Naive thymus-derived CD4-positive, alpha-beta T cell (primary cell): Measurements from ENCODE around the gene EXOC6. TPM values are rescaled to one million over a fixed set of nuclear protein-coding genes. Genes with fewer than 3 reads are reported as not detected.

ENCODE experiments used
- ATAC-seq: fragments of 150-1000 bp; cut with Tn5 transposase; 2 replicates; pipeline ENCODE4 v1.10.0; 2021; ENCODE audit warnings: mild to moderate bottlenecking, moderate library complexity
- CTCF ChIA-PET: fragments of 350-600 bp; sonication (Branson Sonifier 250); formaldehyde crosslinking; loops from one replicate; lab custom pipeline; 2021; ENCODE audit warnings: antibody characterized with exemption; lab: Charles Lee
- POLR2A ChIA-PET: fragments of 350-600 bp; sonication (Branson Sonifier 250); formaldehyde crosslinking; loops from one replicate; lab custom pipeline; 2021; ENCODE audit warnings: antibody characterized with exemption, inconsistent platforms; lab: Charles Lee
- DNase-seq, 9 donors: peaks; one replicate each; pipeline versions ENCODE4 v3.0.0 to v3.0.0-alpha.2; 2020 to 2022; ENCODE audit warnings: mixed read lengths in 1 of 9
- H3K27ac ChIP-seq: one replicate; pipeline ENCODE4 v1.7.0; 2013; ENCODE audit warnings: mild to moderate bottlenecking, low read depth, low read length, moderate library complexity
- H3K27me3 ChIP-seq, 2 donors: one replicate each; pipeline ENCODE4 v1.7.0; 2013; ENCODE audit warnings: low read length in 2 of 2, mild to moderate bottlenecking in 2 of 2, moderate library complexity in 2 of 2; ENCODE audit not compliant: control insufficient read depth in 2 of 2, insufficient read depth in 2 of 2
- H3K36me3 ChIP-seq, 3 experiments: 1 replicate in 2 of 3; 2 replicates in 1 of 3; pipeline ENCODE4 v1.7.0; 2013; ENCODE audit warnings: low read length in 3 of 3, mild to moderate bottlenecking in 3 of 3, moderate library complexity in 1 of 3; ENCODE audit not compliant: insufficient read depth in 3 of 3, control insufficient read depth in 2 of 3
- H3K4me1 ChIP-seq, 2 donors: one replicate each; pipeline ENCODE4 v1.7.0; 2013; ENCODE audit warnings: low read length in 2 of 2, mild to moderate bottlenecking in 2 of 2, moderate library complexity in 1 of 2; ENCODE audit not compliant: control insufficient read depth in 2 of 2, insufficient read depth in 2 of 2
- H3K4me3 ChIP-seq: 2 replicates; pipeline ENCODE4 v1.7.0; 2013; ENCODE audit warnings: mild to moderate bottlenecking, low read length
- H3K9me3 ChIP-seq, 3 experiments: 1 replicate in 2 of 3; 2 replicates in 1 of 3; pipeline ENCODE4 v1.7.0; 2013; ENCODE audit warnings: low read length in 3 of 3; ENCODE audit not compliant: control insufficient read depth in 2 of 3
- H3K27ac Mint-ChIP-seq, 9 donors: one replicate each; pipeline ENCODE4 v1.8.0; 2020 to 2022; ENCODE audit warnings: mixed read lengths in 9 of 9, mild to moderate bottlenecking in 8 of 9, moderate library complexity in 5 of 9, inconsistent platforms in 2 of 9
- H3K27me3 Mint-ChIP-seq, 5 donors: one replicate each; pipeline ENCODE4 v1.8.0; 2021 to 2022; ENCODE audit warnings: mixed read lengths in 5 of 5, mild to moderate bottlenecking in 1 of 5
- H3K36me3 Mint-ChIP-seq, 5 donors: one replicate each; pipeline ENCODE4 v1.8.0; 2020 to 2022; ENCODE audit warnings: mixed read lengths in 5 of 5, mild to moderate bottlenecking in 3 of 5, inconsistent platforms in 1 of 5
- H3K4me1 Mint-ChIP-seq, 7 donors: one replicate each; pipeline ENCODE4 v1.8.0; 2020 to 2022; ENCODE audit warnings: mixed read lengths in 7 of 7, mild to moderate bottlenecking in 3 of 7, inconsistent platforms in 1 of 7
- H3K4me3 Mint-ChIP-seq, 10 donors: one replicate each; pipeline ENCODE4 v1.8.0; 2020 to 2022; ENCODE audit warnings: mild to moderate bottlenecking in 10 of 10, mixed read lengths in 10 of 10, moderate library complexity in 6 of 10, inconsistent platforms in 2 of 10
- H3K9me3 Mint-ChIP-seq, 11 donors: one replicate each; pipeline ENCODE4 v1.8.0; 2020 to 2022; ENCODE audit warnings: mixed read lengths in 11 of 11, mild to moderate bottlenecking in 4 of 11, inconsistent platforms in 1 of 11, moderate library complexity in 1 of 11
- intact Hi-C, 2 donors: fragments of 100-400 bp; cut with micrococcal nuclease; formaldehyde crosslinking; loops; one replicate each; pipeline ENCODE4 v1.15.1; 2023
- polyA plus RNA-seq, 2 donors: library from polyadenylated mRNA; unstranded; fragments of 300-500 nt; fragmentation: Illumina TruSeq; gene quantifications; one replicate each; pipeline ENCODE4 v1.2.3, GENCODE V29; 2021
- total RNA-seq, 6 experiments: library from RNA in 5 of 6; stranded (reverse) in 5 of 6; gene quantifications; 1 replicate in 5 of 6; 2 replicates in 1 of 6; pipeline ENCODE4 v1.2.3 and lab custom pipeline; 2021 to 2026

Gene EXOC6
- total and polyA plus RNA-seq, 7 experiments from 2014 or later, result 5.8 to 12.1 (median 9.8) TPM

DNA sequence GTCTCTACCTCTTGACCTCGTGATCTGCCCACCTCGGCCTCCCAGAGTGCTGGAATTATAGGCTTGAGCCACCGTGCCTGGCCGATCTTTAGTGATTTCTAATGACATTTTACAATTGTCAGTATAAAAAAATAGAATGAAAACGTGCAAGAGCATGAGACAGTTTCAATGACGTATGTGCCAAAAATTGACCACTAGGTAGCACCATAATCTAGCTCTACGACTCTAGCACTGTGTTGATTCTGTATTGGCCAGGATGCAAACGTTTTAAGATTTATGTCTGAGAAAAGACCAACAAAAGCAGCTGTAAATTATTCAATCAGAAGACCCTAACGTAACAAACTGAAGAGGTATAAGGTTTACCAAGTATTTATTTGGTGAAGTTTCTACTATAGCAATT, 25.4 kb upstream of the EXOC6 start:
- ChIA-PET POLR2A (no interaction called here), CTCF (interaction anchor here (1.2 kb wide), 1 partner anchor 57 kb away, joined by 4 read pairs; no protein-coding TSS in a partner anchor)
- no peak overlapping the region for H3K4me3 Mint-ChIP-seq
- H3K4me1 ChIP-seq, result no peaks in the 10 kb centered on the region
- intact Hi-C loops, result no loop called here
- no peaks in the 10 kb centered on the region for H3K9me3 ChIP-seq
- H3K27me3 ChIP-seq, result no peaks in the 10 kb centered on the region
- no peaks in the 10 kb centered on the region for H3K36me3 ChIP-seq
- no peak overlapping the region for H3K27ac Mint-ChIP-seq
- no peak overlapping the region for H3K27ac ChIP-seq
- no peak for DNase-seq
- H3K4me1 Mint-ChIP-seq, result peaks cover 4 to 18% (median 12%) of the 10 kb centered on the region in 7 donors
- peaks cover 0 to 2% (median 0%) of the 10 kb centered on the region in 11 donors for H3K9me3 Mint-ChIP-seq
- H3K36me3 Mint-ChIP-seq, result no peaks in the 10 kb centered on the region
- H3K4me3 ChIP-seq, result no peak overlapping the region
- peak; percentile 40 for ATAC-seq
- no peaks in the 10 kb centered on the region for H3K27me3 Mint-ChIP-seq

DNA sequence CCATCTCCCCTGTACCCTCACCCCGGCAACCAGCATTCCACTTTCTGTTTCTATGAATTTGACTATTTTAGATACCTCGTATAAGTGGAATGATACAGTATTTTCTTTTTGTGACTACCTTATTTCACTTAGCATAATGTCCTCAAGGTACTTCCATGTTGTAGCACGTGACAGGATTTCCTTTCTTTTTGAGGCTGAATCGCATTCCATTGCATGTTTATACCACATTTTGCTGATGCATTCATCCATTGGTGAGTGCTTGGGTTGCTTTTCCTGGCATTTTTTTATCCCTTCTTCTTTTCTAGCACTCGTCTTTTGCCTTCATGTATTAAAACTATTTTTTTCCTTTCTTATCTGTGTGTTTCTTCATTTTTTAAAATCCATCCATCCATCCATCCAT, 22.3 kb upstream of the EXOC6 start:
- ChIA-PET POLR2A (no interaction called here), CTCF (no interaction called here)
- peaks cover 0 to 2% (median 0%) of the 10 kb centered on the region in 5 donors for H3K27me3 Mint-ChIP-seq
- no peaks in the 10 kb centered on the region for H3K36me3 ChIP-seq
- H3K27ac Mint-ChIP-seq, result peak overlapping the region in 1 of 9 donors; percentile 20
- ATAC-seq (no peak), DNase-seq (no peak)
- H3K4me3 Mint-ChIP-seq, result no peak overlapping the region
- H3K4me3 ChIP-seq, result no peak overlapping the region
- no peak overlapping the region for H3K27ac ChIP-seq
- H3K36me3 Mint-ChIP-seq, result peaks cover 0 to 6% (median 0%) of the 10 kb centered on the region in 5 donors
- H3K9me3 ChIP-seq, result no peaks in the 10 kb centered on the region
- H3K4me1 ChIP-seq, result peaks cover 0 to 6% of the 10 kb centered on the region in 2 donors
- peaks cover 0 to 3% (median 0%) of the 10 kb centered on the region in 11 donors for H3K9me3 Mint-ChIP-seq
- intact Hi-C loops, result no loop called here
- H3K27me3 ChIP-seq, result no peaks in the 10 kb centered on the region
- peaks cover 12 to 30% (median 22%) of the 10 kb centered on the region in 7 donors for H3K4me1 Mint-ChIP-seq

DNA sequence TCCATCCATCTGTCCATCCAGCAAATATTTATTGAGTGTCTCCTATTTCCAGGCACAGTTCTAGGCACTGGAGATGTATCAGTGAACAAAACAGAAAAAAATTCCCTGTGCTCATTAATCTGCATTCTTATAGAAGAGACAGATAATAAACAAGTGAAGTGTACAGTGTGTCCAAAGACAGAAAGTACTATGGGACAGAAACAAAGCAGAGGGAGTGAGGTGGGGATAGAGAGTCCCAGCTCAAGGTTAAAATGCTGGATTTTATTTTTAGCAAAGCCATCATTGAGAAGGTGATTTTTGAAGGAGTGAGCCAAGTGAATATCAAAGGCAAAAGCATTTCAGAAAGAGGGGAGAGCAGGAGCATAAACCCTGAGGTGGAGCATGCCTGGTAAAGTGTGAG, 21.8 kb upstream of the EXOC6 start:
- peaks cover 0 to 6% (median 0%) of the 10 kb centered on the region in 5 donors for H3K36me3 Mint-ChIP-seq
- peaks cover 14 to 31% (median 24%) of the 10 kb centered on the region in 7 donors for H3K4me1 Mint-ChIP-seq
- no peaks in the 10 kb centered on the region for H3K9me3 ChIP-seq
- intact Hi-C loops, result no loop called here
- ChIA-PET POLR2A (no interaction called here), CTCF (no interaction called here)
- H3K9me3 Mint-ChIP-seq, result peaks cover 0 to 3% (median 0%) of the 10 kb centered on the region in 11 donors
- peaks cover 0 to 6% of the 10 kb centered on the region in 2 donors for H3K4me1 ChIP-seq
- no peak for ATAC-seq
- H3K27ac ChIP-seq, result no peak overlapping the region
- no peak overlapping the region for H3K4me3 ChIP-seq
- DNase-seq, result no peak
- no peak overlapping the region for H3K4me3 Mint-ChIP-seq
- H3K27me3 Mint-ChIP-seq, result peaks cover 0 to 2% (median 0%) of the 10 kb centered on the region in 5 donors
- no peaks in the 10 kb centered on the region for H3K27me3 ChIP-seq
- H3K36me3 ChIP-seq, result no peaks in the 10 kb centered on the region
- H3K27ac Mint-ChIP-seq, result peak overlapping the region in 2 of 9 donors; percentile 20 to 60

DNA sequence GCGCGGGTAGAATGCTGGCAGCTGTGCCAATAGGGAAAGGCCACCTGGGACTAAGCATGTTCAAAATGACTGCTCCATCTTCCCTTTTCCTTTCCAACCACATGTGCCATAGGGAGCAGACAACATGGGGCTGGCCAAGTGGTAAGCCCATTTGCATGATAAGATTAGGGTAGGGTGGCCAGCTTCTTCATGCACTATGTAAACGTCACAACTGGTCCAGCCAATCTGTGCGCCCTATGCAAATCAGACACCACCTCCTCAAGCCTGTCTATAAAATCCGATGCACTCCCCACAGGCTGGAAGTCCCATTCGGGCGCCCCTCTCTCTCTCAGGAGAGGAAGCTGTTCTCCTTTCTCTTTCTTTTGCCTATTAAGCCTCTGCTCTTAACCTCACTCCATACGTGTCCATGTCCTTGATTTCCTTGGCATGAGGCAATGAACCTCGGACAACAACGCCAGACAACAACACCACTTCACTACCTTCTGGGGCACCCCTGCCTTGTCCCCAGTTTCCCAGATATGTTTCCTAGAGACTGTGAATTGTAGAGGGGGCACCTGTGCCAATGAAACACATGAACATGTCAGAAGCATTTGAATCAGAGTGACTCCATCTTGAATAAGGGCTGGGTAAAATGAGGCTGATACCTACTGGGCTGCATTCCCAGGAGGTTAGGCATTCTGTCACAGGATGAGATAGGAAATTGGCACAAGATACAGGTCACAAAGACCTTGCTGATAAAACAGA, 19.1 kb upstream of the EXOC6 start:
- H3K27ac Mint-ChIP-seq, result peak overlapping the region in 2 of 9 donors; percentile 8 to 89
- H3K9me3 Mint-ChIP-seq, result peaks cover 0 to 3% (median 0%) of the 10 kb centered on the region in 11 donors
- POLR2A ChIA-PET, result no interaction called here
- peaks cover 0 to 6% of the 10 kb centered on the region in 2 donors for H3K4me1 ChIP-seq
- H3K36me3 Mint-ChIP-seq, result peaks cover 0 to 6% (median 0%) of the 10 kb centered on the region in 5 donors
- H3K4me1 Mint-ChIP-seq, result peaks cover 10 to 26% (median 20%) of the 10 kb centered on the region in 7 donors
- no peak for ATAC-seq
- H3K9me3 ChIP-seq, result no peaks in the 10 kb centered on the region
- DNase-seq, result no peak
- H3K27ac ChIP-seq, result no peak overlapping the region
- H3K27me3 Mint-ChIP-seq, result peaks cover 0 to 2% (median 0%) of the 10 kb centered on the region in 5 donors
- CTCF ChIA-PET, result no interaction called here
- no peaks in the 10 kb centered on the region for H3K36me3 ChIP-seq
- no peaks in the 10 kb centered on the region for H3K27me3 ChIP-seq
- H3K4me3 ChIP-seq, result no peak overlapping the region
- no peak overlapping the region for H3K4me3 Mint-ChIP-seq
- intact Hi-C loops, result no loop called here

DNA sequence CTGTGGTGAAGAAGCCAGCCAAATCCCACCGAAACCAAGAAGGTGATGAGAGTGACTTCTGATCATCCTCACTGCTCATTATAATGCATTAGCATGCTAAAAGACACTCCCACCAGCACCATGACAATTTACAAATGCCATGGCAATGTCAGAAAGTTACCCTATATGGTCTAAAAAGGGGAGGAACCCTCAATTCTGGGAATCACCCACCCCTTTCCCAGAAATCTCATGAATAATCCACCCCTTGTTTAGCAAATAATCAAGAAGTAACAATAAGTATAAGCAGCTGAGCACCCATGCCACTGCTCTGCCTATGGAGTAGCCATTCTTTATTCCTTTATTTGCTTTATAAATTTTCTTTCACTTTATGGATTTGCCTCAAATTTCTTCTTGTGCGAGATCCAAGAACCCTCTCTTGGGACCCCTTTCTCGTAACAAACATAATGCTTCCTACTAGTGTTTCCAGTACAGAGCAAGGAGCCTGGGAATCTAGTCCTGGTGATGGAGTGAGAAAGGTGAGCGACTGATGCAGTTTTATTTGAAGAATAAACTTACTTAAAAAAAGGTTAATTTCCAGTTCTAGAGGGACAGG, 18.4 kb upstream of the EXOC6 start:
- intact Hi-C loops, result no loop called here
- H3K4me3 ChIP-seq, result no peak overlapping the region
- H3K9me3 ChIP-seq, result no peaks in the 10 kb centered on the region
- ChIA-PET POLR2A (no interaction called here), CTCF (no interaction called here)
- ATAC-seq (no peak), DNase-seq (no peak)
- Mint-ChIP-seq H3K36me3 (peaks cover 0 to 6% (median 0%) of the 10 kb centered on the region in 5 donors), H3K27me3 (peaks cover 0 to 2% (median 0%) of the 10 kb centered on the region in 5 donors), H3K4me1 (peaks cover 10 to 26% (median 20%) of the 10 kb centered on the region in 7 donors), H3K4me3 (peak overlapping the region in 5 of 10 donors; percentile 71 to 85 (median 79)), H3K9me3 (peaks cover 0 to 3% (median 0%) of the 10 kb centered on the region in 11 donors), H3K27ac (peak overlapping the region in 4 of 9 donors; percentile 73 to 89 (median 78))
- H3K36me3 ChIP-seq, result no peaks in the 10 kb centered on the region
- no peak overlapping the region for H3K27ac ChIP-seq
- no peaks in the 10 kb centered on the region for H3K27me3 ChIP-seq
- H3K4me1 ChIP-seq, result peaks cover 0 to 6% of the 10 kb centered on the region in 2 donors

DNA sequence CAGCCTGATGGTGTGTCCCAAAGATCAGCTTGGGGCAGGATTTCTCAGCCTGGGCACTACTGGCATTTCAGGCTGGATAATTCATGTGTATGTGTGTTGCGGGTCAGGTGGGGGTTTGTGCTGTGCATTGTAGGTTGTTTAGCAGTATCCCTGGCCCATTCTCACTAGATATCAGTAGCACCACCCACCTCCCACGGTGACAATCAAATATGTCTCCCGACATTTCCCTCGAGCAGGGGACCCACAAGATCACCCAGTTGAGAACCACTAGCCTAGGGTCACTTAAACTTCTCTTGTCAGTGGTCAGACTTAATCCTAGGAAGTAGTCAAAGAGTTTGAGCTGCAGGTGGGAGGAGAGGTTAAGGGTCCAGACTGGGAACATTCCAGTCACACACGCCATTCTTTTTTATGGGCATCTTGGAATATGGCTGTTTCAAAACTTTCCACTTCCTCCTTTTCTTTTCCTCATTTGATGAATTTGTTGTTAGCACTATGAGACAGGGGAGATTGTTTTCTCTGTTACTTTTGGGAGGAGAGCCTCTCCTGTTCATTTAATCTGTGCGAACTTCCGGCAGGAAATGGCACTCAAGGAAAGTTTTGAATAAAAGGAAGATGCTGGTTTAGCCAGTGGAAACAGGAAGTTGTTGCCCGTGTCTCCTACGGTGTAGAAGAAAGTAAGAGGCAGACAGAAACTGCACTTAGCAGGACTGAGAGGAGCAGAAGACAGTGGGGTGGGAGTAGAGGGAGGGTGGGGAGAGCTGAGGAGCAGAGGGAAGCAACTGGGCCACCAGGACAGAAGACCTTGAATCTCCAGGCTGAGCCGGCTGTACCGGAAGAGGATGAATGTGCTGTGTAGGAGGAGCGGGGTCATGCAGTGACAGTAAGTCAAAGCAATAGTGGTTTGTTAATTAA, 17.6 kb upstream of the EXOC6 start:
- peaks cover 0 to 6% (median 0%) of the 10 kb centered on the region in 5 donors for H3K36me3 Mint-ChIP-seq
- H3K27ac Mint-ChIP-seq, result peak overlapping the region; percentile 65 to 92 (median 81)
- ATAC-seq, result peak; percentile 59
- CTCF ChIA-PET, result no interaction called here
- DNase-seq, result peak in 3 of 9 donors; percentile 7 to 16 (median 11)
- peaks cover 10 to 23% (median 20%) of the 10 kb centered on the region in 7 donors for H3K4me1 Mint-ChIP-seq
- Histone ChIP-seq H3K27ac (no peak overlapping the region), H3K27me3 (no peaks in the 10 kb centered on the region), H3K4me3 (peak overlapping the region; percentile 50), H3K36me3 (no peaks in the 10 kb centered on the region), H3K9me3 (no peaks in the 10 kb centered on the region), H3K4me1 (peaks cover 0 to 6% of the 10 kb centered on the region in 2 donors)
- H3K9me3 Mint-ChIP-seq, result peaks cover 0 to 3% (median 0%) of the 10 kb centered on the region in 11 donors
- intact Hi-C loops, result no loop called here
- POLR2A ChIA-PET, result no interaction called here
- peaks cover 0 to 2% (median 0%) of the 10 kb centered on the region in 5 donors for H3K27me3 Mint-ChIP-seq
- peak overlapping the region; percentile 71 to 85 (median 81) for H3K4me3 Mint-ChIP-seq
